WI38 (cell line): ENCODE results near the gene L3MBTL4.

Experiments used
- H3K4me3 ChIP-seq: 2 replicates; pipeline ENCODE4 v1.5.1; 2011; ENCODE audit warnings: low read depth, mild to moderate bottlenecking, control low read depth, low read length
- CTCF ChIP-seq: IDR thresholded peaks from 2 replicates; pipeline ENCODE4 v1.5.1; 2012; ENCODE audit warnings: low read depth, mild to moderate bottlenecking, control low read depth, low read length

L3MBTL4 gene

GRCh38 chr18:6341709-6342108 is 73.0 kb downstream of the L3MBTL4 start:
- H3K4me3 ChIP-seq = no peak overlapping the region
- TF ChIP-seq CTCF = no peak

GRCh38 chr18:6341303-6341702 is 73.4 kb downstream of the L3MBTL4 start:
- TF ChIP-seq CTCF = no peak
- no peak overlapping the region for H3K4me3 ChIP-seq

- no peak for TF ChIP-seq CTCF
- no peak overlapping the region for H3K4me3 ChIP-seq
These were observed 74.6 kb downstream of the L3MBTL4 start for GRCh38 chr18:6340121-6340520.

- H3K4me3 ChIP-seq = no peak overlapping the region
- no peak for TF ChIP-seq CTCF
These were observed 78.5 kb downstream of the L3MBTL4 start for GRCh38 chr18:6336239-6336638.

GRCh38 chr18:6333981-6334380 is 80.7 kb downstream of the L3MBTL4 start:
- H3K4me3 ChIP-seq = no peak overlapping the region

GRCh38 chr18:6331872-6332271 is 82.8 kb downstream of the L3MBTL4 start:
- H3K4me3 ChIP-seq = no peak overlapping the region
- TF ChIP-seq CTCF = no peak

More at GRCh38 chr18:6333981-6334380, 80.7 kb downstream of the L3MBTL4 start:
- no peak for TF ChIP-seq CTCF

GRCh38 chr18:6330786-6331185 is 83.9 kb downstream of the L3MBTL4 start:
- H3K4me3 ChIP-seq = no peak overlapping the region
- no peak for TF ChIP-seq CTCF
